ENCODE measurements around the gene BMF.
"Not testable (repeated sequence)": the region's sequence is repeated elsewhere in the genome, so short reads cannot be mapped to it uniquely, and the experiment has no call there.

The BMF gene

GRCh38 chr15:40149339-40149738 lies 40.7 kb upstream of the BMF start:
- TF ChIP-seq CTCF (IDR thresholded peaks at IDR 0.05; ENCODE audit: low read depth, low read length), result no peak
- no peak overlapping the region for H3K4me3 ChIP-seq (ENCODE audit: low read depth, low read length)

GRCh38 chr15:40146037-40146436 lies 37.4 kb upstream of the BMF start:
- no peak overlapping the region for H3K4me3 ChIP-seq (ENCODE audit: low read depth, low read length)
- TF ChIP-seq CTCF (IDR thresholded peaks at IDR 0.05; ENCODE audit: low read depth, low read length), result no peak

GRCh38 chr15:40142428-40142827 lies 33.7 kb upstream of the BMF start:
- H3K4me3 ChIP-seq (ENCODE audit: low read depth, low read length), result no peak overlapping the region
- no peak for TF ChIP-seq CTCF (IDR thresholded peaks at IDR 0.05; ENCODE audit: low read depth, low read length)

- H3K4me3 ChIP-seq (ENCODE audit: low read depth, low read length), result not testable (repeated sequence)
Measured at GRCh38 chr15:40138201-40138570, 29.5 kb upstream of the BMF start.

GRCh38 chr15:40137303-40138200 lies 28.9 kb upstream of the BMF start:
- no peak for TF ChIP-seq CTCF (IDR thresholded peaks at IDR 0.05; ENCODE audit: low read depth, low read length)

GRCh38 chr15:40136470-40137302 lies 28.0 kb upstream of the BMF start:
- no peak for TF ChIP-seq CTCF (IDR thresholded peaks at IDR 0.05; ENCODE audit: low read depth, low read length)
- H3K4me3 ChIP-seq (ENCODE audit: low read depth, low read length), result no peak overlapping the region

More at GRCh38 chr15:40137303-40138200, 28.9 kb upstream of the BMF start:
- no peak overlapping the region for H3K4me3 ChIP-seq (ENCODE audit: low read depth, low read length)

GRCh38 chr15:40135846-40136450 lies 27.3 kb upstream of the BMF start:
- H3K4me3 ChIP-seq (ENCODE audit: low read depth, low read length), result not testable (repeated sequence)

GRCh38 chr15:40134885-40135284 lies 26.2 kb upstream of the BMF start:
- TF ChIP-seq CTCF (IDR thresholded peaks at IDR 0.05; ENCODE audit: low read depth, low read length), result no peak

More at GRCh38 chr15:40134885-40135284, 26.2 kb upstream of the BMF start:
- H3K4me3 ChIP-seq (ENCODE audit: low read depth, low read length), result no peak overlapping the region
